Measurements from ENCODE around the gene PDP2. TPM values are rescaled to one million over a fixed set of nuclear protein-coding genes. Genes with fewer than 3 reads are reported as not detected.
A peak's percentile ranks its signal among the peaks of the same experiment; 100 is the strongest.

Gene PDP2
- total RNA-seq (2012; rRNA removed): 17.3 and 17.7 TPM in 2 replicates

DNA sequence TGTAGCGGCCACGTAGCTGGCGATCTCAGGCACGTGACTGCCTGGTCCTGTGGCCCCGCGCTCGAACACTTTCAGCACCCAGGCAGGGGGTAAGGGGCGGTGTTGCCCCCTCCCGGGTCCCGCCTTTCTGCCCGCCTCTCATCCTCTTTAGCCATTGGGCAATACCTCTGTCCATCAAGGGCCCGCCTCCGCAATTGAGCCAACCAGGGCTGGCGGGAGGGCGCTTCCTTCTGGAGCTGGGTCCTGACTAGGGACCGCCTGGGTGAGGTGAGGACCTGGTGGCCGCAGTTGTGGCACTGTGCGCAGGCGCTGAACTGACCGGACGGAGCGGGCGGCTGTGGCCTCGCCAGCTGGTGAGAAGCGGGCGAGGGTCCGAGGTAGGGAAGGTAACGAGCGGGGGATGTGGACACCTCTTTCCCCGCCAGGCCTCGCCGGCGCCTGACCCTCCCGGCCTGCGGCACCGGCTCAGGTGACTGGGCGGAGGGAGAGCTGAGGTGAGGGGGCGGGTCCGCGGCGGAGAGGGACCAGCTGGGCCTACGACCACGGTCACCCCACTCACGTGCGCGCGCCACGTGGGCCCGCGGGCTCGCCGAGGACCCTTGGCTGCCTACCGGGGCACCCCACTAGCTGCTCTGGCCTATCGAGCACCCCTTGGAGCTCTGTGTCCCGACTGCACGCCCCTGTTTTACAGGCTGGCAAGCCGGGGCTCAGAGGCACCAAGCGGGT, at the start of gene PDP2:
Gene PDP2 (plus strand): TSS at position 228 of the 726 bp plus-strand sequence. CDS start 3,770 bp downstream, outside the sequence.
- Histone ChIP-seq H3K36me3 (ENCODE audit: insufficient read depth, low read length) (peaks cover 14% of the 10 kb centered on the region), H3K9me3 (replicated peaks; ENCODE audit: low read length) (no peaks in the 10 kb centered on the region), H3K4me2 (ENCODE audit: low read length) (peak within 1 kb of the TSS; percentile 99), H3K9ac (ENCODE audit: low read depth, low read length) (peak within 1 kb of the TSS; percentile 82), H3K4me1 (ENCODE audit: control insufficient read depth, insufficient read depth, low read length) (peaks cover 18% of the 10 kb centered on the region), H3K27me3 (ENCODE audit: control insufficient read depth, insufficient read depth, low read length) (no peaks in the 10 kb centered on the region), H3K4me3 (ENCODE audit: low read length) (peak within 1 kb of the TSS; percentile 93)

DNA sequence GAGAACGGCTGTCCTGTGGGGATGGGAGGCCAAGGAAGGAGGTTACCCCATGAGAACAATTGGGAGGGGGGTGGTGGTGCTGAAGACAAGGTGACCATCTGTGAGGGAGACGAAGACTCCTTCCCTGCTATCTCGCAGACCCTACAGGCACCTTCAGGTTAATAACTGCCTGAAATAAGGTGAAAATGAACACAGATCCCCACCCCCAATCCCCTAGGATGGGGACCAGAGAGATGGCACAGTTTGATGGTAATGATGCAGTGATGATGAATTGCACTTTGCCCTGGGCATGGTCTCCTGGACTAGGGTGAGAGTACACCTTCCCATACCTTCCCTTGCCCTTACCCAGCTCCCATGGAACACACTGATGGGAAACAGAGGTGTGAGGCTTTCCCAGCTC, 48.1 kb upstream of the PDP2 start:
- Histone ChIP-seq H3K9me3 (replicated peaks; ENCODE audit: low read length) (no peaks in the 10 kb centered on the region), H3K9ac (ENCODE audit: low read depth, low read length) (no peak overlapping the region), H3K4me2 (ENCODE audit: low read length) (peak overlapping the region; percentile 64), H3K4me3 (ENCODE audit: low read length) (no peak overlapping the region), H3K27me3 (ENCODE audit: control insufficient read depth, insufficient read depth, low read length) (peaks cover 5% of the 10 kb centered on the region), H3K36me3 (ENCODE audit: insufficient read depth, low read length) (peaks cover 6% of the 10 kb centered on the region), H3K4me1 (ENCODE audit: control insufficient read depth, insufficient read depth, low read length) (peaks cover 22% of the 10 kb centered on the region)

GRCh38 chr16:66832661-66833305, 47.5 kb upstream of the PDP2 start:
- H3K4me1 ChIP-seq (ENCODE audit: control insufficient read depth, insufficient read depth, low read length): peaks cover 22% of the 10 kb centered on the region
- peak overlapping the region; percentile 64 for H3K4me2 ChIP-seq (ENCODE audit: low read length)
- H3K36me3 ChIP-seq (ENCODE audit: insufficient read depth, low read length): peaks cover 2% of the 10 kb centered on the region
- peaks cover 9% of the 10 kb centered on the region for H3K27me3 ChIP-seq (ENCODE audit: control insufficient read depth, insufficient read depth, low read length)
- H3K4me3 ChIP-seq (ENCODE audit: low read length): no peak overlapping the region
- no peaks in the 10 kb centered on the region for H3K9me3 ChIP-seq (replicated peaks; ENCODE audit: low read length)
- H3K9ac ChIP-seq (ENCODE audit: low read depth, low read length): no peak overlapping the region

GRCh38 chr16:66834746-66835145, 45.6 kb upstream of the PDP2 start:
- H3K9ac ChIP-seq (ENCODE audit: low read depth, low read length): no peak overlapping the region
- no peak overlapping the region for H3K4me3 ChIP-seq (ENCODE audit: low read length)
- H3K4me1 ChIP-seq (ENCODE audit: control insufficient read depth, insufficient read depth, low read length): peaks cover 14% of the 10 kb centered on the region
- H3K36me3 ChIP-seq (ENCODE audit: insufficient read depth, low read length): no peaks in the 10 kb centered on the region
- no peak overlapping the region for H3K4me2 ChIP-seq (ENCODE audit: low read length)
- H3K9me3 ChIP-seq (replicated peaks; ENCODE audit: low read length): no peaks in the 10 kb centered on the region
- H3K27me3 ChIP-seq (ENCODE audit: control insufficient read depth, insufficient read depth, low read length): peaks cover 17% of the 10 kb centered on the region

DNA sequence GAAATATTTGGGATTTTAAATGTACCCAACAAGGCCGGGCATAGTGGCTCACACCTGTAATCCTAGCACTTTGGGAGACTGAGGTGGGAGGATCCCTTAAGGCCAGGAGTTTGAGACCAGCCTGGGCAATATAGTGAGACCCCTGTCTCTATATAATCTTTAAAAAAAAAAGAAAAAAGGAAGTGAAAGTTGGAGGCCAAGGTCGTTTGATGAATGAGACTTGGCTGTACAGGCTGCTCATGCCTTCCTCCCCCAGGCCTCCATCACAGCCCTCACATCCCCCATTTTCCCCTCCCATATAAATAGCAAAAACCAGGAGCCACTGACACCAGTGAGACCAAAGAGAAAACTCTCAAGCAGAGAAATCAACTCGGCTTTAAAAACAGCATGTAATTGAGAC, 39.4 kb upstream of the PDP2 start:
- H3K36me3 ChIP-seq (ENCODE audit: insufficient read depth, low read length): no peaks in the 10 kb centered on the region
- H3K9ac ChIP-seq (ENCODE audit: low read depth, low read length): no peak overlapping the region
- peaks cover 20% of the 10 kb centered on the region for H3K4me1 ChIP-seq (ENCODE audit: control insufficient read depth, insufficient read depth, low read length)
- H3K4me3 ChIP-seq (ENCODE audit: low read length): no peak overlapping the region
- H3K27me3 ChIP-seq (ENCODE audit: control insufficient read depth, insufficient read depth, low read length): peaks cover 49% of the 10 kb centered on the region
- H3K9me3 ChIP-seq (replicated peaks; ENCODE audit: low read length): no peaks in the 10 kb centered on the region
- no peak overlapping the region for H3K4me2 ChIP-seq (ENCODE audit: low read length)

DNA sequence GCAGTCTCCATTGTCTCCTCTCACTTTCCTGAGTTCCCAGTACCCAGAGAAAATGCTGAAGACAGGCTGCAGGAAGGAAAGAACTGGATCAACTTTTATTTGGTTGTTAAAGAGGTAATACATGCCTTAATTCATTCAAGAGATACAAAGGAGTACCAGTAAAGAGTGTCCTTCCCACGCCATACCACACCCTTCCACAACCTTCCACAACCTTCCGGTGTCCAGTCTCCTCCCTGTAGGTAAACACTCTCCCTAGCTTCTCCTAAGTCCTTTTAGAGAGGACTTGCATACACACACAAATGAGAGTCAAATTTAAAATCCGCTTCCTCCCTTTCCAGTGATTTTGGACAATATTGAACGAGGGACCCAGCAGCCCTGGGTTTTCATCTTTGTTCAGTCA, 38.9 kb upstream of the PDP2 start:
- H3K9ac ChIP-seq (ENCODE audit: low read depth, low read length): no peak overlapping the region
- peaks cover 53% of the 10 kb centered on the region for H3K27me3 ChIP-seq (ENCODE audit: control insufficient read depth, insufficient read depth, low read length)
- peaks cover 20% of the 10 kb centered on the region for H3K4me1 ChIP-seq (ENCODE audit: control insufficient read depth, insufficient read depth, low read length)
- no peak overlapping the region for H3K4me3 ChIP-seq (ENCODE audit: low read length)
- no peak overlapping the region for H3K4me2 ChIP-seq (ENCODE audit: low read length)
- no peaks in the 10 kb centered on the region for H3K9me3 ChIP-seq (replicated peaks; ENCODE audit: low read length)
- no peaks in the 10 kb centered on the region for H3K36me3 ChIP-seq (ENCODE audit: insufficient read depth, low read length)

GRCh38 chr16:66842765-66843164, 37.5 kb upstream of the PDP2 start:
- H3K9ac ChIP-seq (ENCODE audit: low read depth, low read length): no peak overlapping the region
- H3K9me3 ChIP-seq (replicated peaks; ENCODE audit: low read length): no peaks in the 10 kb centered on the region
- no peak overlapping the region for H3K4me3 ChIP-seq (ENCODE audit: low read length)
- no peaks in the 10 kb centered on the region for H3K36me3 ChIP-seq (ENCODE audit: insufficient read depth, low read length)
- H3K27me3 ChIP-seq (ENCODE audit: control insufficient read depth, insufficient read depth, low read length): peaks cover 63% of the 10 kb centered on the region
- H3K4me2 ChIP-seq (ENCODE audit: low read length): no peak overlapping the region
- H3K4me1 ChIP-seq (ENCODE audit: control insufficient read depth, insufficient read depth, low read length): peaks cover 20% of the 10 kb centered on the region

DNA sequence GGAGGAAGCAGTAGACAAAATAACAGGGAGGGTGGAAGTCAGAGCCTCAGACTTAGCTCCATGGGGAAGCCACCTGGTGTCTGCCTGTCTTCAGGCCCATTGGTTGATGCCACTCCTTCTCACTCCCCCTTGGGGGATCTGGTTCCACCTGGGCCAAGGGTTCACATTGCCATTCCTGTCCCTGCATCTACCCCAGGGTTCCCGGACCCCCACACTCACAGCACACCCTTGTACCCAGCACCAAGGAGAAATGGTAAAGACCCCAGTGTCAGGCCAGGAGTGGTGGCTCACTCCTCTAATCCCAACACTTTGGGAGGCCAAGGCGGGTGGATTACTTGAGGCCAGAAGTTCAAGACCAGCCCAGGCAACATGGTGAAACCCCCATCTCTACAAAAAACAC, 37.1 kb upstream of the PDP2 start:
- H3K4me2 ChIP-seq (ENCODE audit: low read length): no peak overlapping the region
- H3K36me3 ChIP-seq (ENCODE audit: insufficient read depth, low read length): no peaks in the 10 kb centered on the region
- peaks cover 20% of the 10 kb centered on the region for H3K4me1 ChIP-seq (ENCODE audit: control insufficient read depth, insufficient read depth, low read length)
- H3K4me3 ChIP-seq (ENCODE audit: low read length): no peak overlapping the region
- no peak overlapping the region for H3K9ac ChIP-seq (ENCODE audit: low read depth, low read length)
- H3K27me3 ChIP-seq (ENCODE audit: control insufficient read depth, insufficient read depth, low read length): peaks cover 63% of the 10 kb centered on the region
- H3K9me3 ChIP-seq (replicated peaks; ENCODE audit: low read length): no peaks in the 10 kb centered on the region

- Histone ChIP-seq H3K4me2 (ENCODE audit: low read length) (peak overlapping the region; percentile 79), H3K4me1 (ENCODE audit: control insufficient read depth, insufficient read depth, low read length) (peaks cover 20% of the 10 kb centered on the region), H3K9ac (ENCODE audit: low read depth, low read length) (no peak overlapping the region), H3K4me3 (ENCODE audit: low read length) (no peak overlapping the region), H3K9me3 (replicated peaks; ENCODE audit: low read length) (no peaks in the 10 kb centered on the region), H3K27me3 (ENCODE audit: control insufficient read depth, insufficient read depth, low read length) (peaks cover 67% of the 10 kb centered on the region), H3K36me3 (ENCODE audit: insufficient read depth, low read length) (no peaks in the 10 kb centered on the region)
Observed at GRCh38 chr16:66844009-66844341, 36.3 kb upstream of the PDP2 start.

- Histone ChIP-seq H3K4me1 (ENCODE audit: control insufficient read depth, insufficient read depth, low read length) (peaks cover 20% of the 10 kb centered on the region), H3K4me2 (ENCODE audit: low read length) (peak within 1 kb of the TSS; percentile 79), H3K27me3 (ENCODE audit: control insufficient read depth, insufficient read depth, low read length) (peaks cover 65% of the 10 kb centered on the region), H3K9ac (ENCODE audit: low read depth, low read length) (no peak within 1 kb of the TSS), H3K9me3 (replicated peaks; ENCODE audit: low read length) (no peaks in the 10 kb centered on the region), H3K4me3 (ENCODE audit: low read length) (peak within 1 kb of the TSS; percentile 61), H3K36me3 (ENCODE audit: insufficient read depth, low read length) (no peaks in the 10 kb centered on the region)
Observed at GRCh38 chr16:66844342-66845079, 35.8 kb upstream of the PDP2 start, which contains the start of gene CA7. TSS of gene CA7 (plus strand) at chr16:66844414. CDS start at chr16:66844488, 74 bp downstream.

- Histone ChIP-seq H3K36me3 (ENCODE audit: insufficient read depth, low read length) (no peaks in the 10 kb centered on the region), H3K27me3 (ENCODE audit: control insufficient read depth, insufficient read depth, low read length) (peaks cover 65% of the 10 kb centered on the region), H3K4me3 (ENCODE audit: low read length) (peak overlapping the region; percentile 61), H3K4me1 (ENCODE audit: control insufficient read depth, insufficient read depth, low read length) (peaks cover 20% of the 10 kb centered on the region), H3K4me2 (ENCODE audit: low read length) (peak overlapping the region; percentile 79), H3K9ac (ENCODE audit: low read depth, low read length) (no peak overlapping the region), H3K9me3 (replicated peaks; ENCODE audit: low read length) (no peaks in the 10 kb centered on the region)
Observed at GRCh38 chr16:66845080-66845410, 35.3 kb upstream of the PDP2 start.
